OCI-LY1 (cell line): ENCODE results near the gene NID2.

Experiments used
- EZH2 ChIP-seq: fragments of 200-600 bp; sonication (generic), shearing (Covaris generic); IDR thresholded peaks from 2 replicates; pipeline ENCODE4 v1.8.0; 2017; ENCODE audit warnings: borderline replicate concordance, mixed run types, mild to moderate bottlenecking, antibody characterized with exemption, low read length, moderate library complexity, mixed read lengths
- TF ChIP-seq, protein P1 (sequence below): fragments of 200-600 bp; sonication (generic), shearing (Covaris generic); IDR thresholded peaks from 2 replicates; pipeline ENCODE4 v1.5.1; 2017; ENCODE audit warnings: mild to moderate bottlenecking, antibody characterized with exemption, low read length, moderate library complexity, mixed read lengths

DNA sequence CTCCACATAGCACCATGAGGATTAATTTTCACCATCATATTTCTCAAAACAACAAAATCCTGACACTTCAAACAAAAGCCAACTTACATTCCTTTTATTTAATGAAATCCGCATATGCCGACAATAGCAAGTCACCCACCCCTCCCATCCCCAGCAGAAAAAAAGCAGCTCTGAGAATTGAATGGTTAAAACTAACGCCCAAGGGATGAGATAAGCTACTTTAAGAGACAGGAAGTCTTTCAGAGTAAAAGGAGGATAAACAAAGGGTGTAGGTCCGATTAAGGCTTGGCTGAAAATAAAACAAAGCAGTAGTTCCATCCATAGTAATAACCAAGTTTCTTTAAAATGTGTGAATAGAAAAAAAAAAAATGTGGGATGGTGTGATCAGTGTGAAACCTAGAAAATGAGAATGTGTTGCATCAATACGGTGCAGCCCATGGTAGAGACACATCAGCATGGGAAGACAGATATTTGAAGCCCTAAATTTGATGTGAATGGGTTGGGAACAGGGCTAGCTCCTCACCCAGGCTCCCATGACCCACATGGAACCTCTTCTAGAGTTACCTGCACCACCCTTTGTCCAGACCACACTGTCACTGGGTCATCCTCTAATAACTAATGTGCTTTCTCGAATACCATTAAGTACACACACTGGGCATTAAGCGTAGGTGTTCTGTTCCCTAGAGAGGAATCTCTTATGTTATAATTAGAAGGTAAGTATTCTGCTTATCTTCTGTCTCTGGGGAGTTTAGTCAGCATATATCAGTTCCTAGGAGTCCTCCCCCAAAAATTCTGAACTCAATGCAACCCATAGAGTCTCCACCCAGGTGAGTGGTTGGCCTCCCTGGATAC lies 47.8 kb downstream of the NID2 start:
- TF ChIP-seq, protein P1, sequence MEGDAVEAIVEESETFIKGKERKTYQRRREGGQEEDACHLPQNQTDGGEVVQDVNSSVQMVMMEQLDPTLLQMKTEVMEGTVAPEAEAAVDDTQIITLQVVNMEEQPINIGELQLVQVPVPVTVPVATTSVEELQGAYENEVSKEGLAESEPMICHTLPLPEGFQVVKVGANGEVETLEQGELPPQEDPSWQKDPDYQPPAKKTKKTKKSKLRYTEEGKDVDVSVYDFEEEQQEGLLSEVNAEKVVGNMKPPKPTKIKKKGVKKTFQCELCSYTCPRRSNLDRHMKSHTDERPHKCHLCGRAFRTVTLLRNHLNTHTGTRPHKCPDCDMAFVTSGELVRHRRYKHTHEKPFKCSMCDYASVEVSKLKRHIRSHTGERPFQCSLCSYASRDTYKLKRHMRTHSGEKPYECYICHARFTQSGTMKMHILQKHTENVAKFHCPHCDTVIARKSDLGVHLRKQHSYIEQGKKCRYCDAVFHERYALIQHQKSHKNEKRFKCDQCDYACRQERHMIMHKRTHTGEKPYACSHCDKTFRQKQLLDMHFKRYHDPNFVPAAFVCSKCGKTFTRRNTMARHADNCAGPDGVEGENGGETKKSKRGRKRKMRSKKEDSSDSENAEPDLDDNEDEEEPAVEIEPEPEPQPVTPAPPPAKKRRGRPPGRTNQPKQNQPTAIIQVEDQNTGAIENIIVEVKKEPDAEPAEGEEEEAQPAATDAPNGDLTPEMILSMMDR = no peak
- no peak for TF ChIP-seq EZH2
